Suprapubic skin (tissue), 3 donors: Measurements from ENCODE around the gene GTF3C5.

ENCODE experiments used
- CTCF ChIP-seq, 2 donors: fragments of 200-600 bp in 1 of 2; fragments of 450-650 bp in 1 of 2; sonication (generic) in 1 of 2; IDR thresholded peaks; one replicate each; pipeline ENCODE4 v1.5.1; 2016 to 2019; ENCODE audit warnings: antibody characterized with exemption in 2 of 2, mild to moderate bottlenecking in 1 of 2, moderate library complexity in 1 of 2
- POLR2A ChIP-seq, 2 donors: fragments of 450-650 bp; IDR thresholded peaks; one replicate each; pipeline ENCODE4 v1.6.1; 2017; ENCODE audit warnings: antibody characterized with exemption in 2 of 2, mild to moderate bottlenecking in 2 of 2, moderate library complexity in 2 of 2

- TF ChIP-seq CTCF (IDR thresholded peaks at IDR 0.05) = no peak
- no peak for TF ChIP-seq POLR2A (IDR thresholded peaks at IDR 0.05)
Observed at GRCh38 chr9:132997591-132997990, 33.2 kb upstream of the GTF3C5 start.
